Body of pancreas (tissue), 4 donors: ENCODE results near the gene RPN2. TPM values are rescaled to one million over a fixed set of nuclear protein-coding genes. Genes with fewer than 3 reads are reported as not detected.

ENCODE experiments used
- ATAC-seq: fragments of 150-250 bp; one replicate; pipeline ENCODE4 v1.9.1; 2016
- DNase-seq, 4 donors: peaks; one replicate each; pipeline ENCODE4 v3.0.0-alpha.2; 2019
- H3K27ac ChIP-seq, 4 donors: fragments of 200-600 bp; sonication (generic); 1 replicate in 3 of 4; 2 replicates in 1 of 4; pipeline versions ENCODE4 v1.5.1 to v1.6.1; 2016 to 2019; ENCODE audit warnings: mild to moderate bottlenecking in 1 of 4, mixed read lengths in 1 of 4, moderate library complexity in 1 of 4
- H3K27me3 ChIP-seq, 2 donors: fragments of 200-600 bp; sonication (generic); one replicate each; pipeline ENCODE4 v1.6.0; 2016; ENCODE audit warnings: mild to moderate bottlenecking in 1 of 2
- H3K36me3 ChIP-seq, 2 donors: fragments of 200-600 bp; sonication (generic); replicated peaks in 1 of 2; 2 replicates each; pipeline ENCODE4 v1.5.1; 2016; ENCODE audit warnings: low read depth in 2 of 2; ENCODE audit not compliant: insufficient read depth in 1 of 2
- H3K4me1 ChIP-seq: fragments of 200-600 bp; sonication (generic); one replicate; pipeline ENCODE4 v1.6.0; 2016
- H3K4me3 ChIP-seq, 2 donors: fragments of 200-600 bp; sonication (generic); 1 replicate in 1 of 2; 2 replicates in 1 of 2; pipeline ENCODE4 v1.5.1; 2016 to 2019
- H3K9me3 ChIP-seq, 3 donors: fragments of 200-600 bp; sonication (generic); 1 replicate in 2 of 3; 2 replicates in 1 of 3; pipeline ENCODE4 v1.5.1; 2016
- CTCF ChIP-seq, 7 experiments: fragments of 450-650 bp in 4 of 7; fragments of 200-600 bp in 3 of 7; sonication (generic) in 3 of 7; IDR thresholded peaks; one replicate each; pipeline ENCODE4 v1.5.1; 2016 to 2019; ENCODE audit warnings: antibody characterized with exemption in 7 of 7
- POLR2A ChIP-seq, 3 donors: fragments of 450-650 bp; IDR thresholded peaks; one replicate each; pipeline ENCODE4 v1.6.1; 2016; ENCODE audit warnings: antibody characterized with exemption in 3 of 3, mild to moderate bottlenecking in 2 of 3
- WGBS, 2 donors: methylation state at CpG; one replicate each; pipeline ENCODE4 v1.1.5; 2017; 5-methylcytosine and 5-hydroxymethylcytosine counted together
- intact Hi-C: fragments of 100-400 bp; cut with DNase I; formaldehyde crosslinking; loops from one replicate; pipeline ENCODE4 v1.15.1; 2023
- total RNA-seq, 2 donors: library from RNA; depleted of rRNA; stranded (reverse); fragments of >200 nt; gene quantifications; one replicate each; pipeline ENCODE4 v1.1.0, GENCODE V29; 2016

RPN2 gene
- total RNA-seq, 2 donors from 2014 or later = 70.0 to 111 TPM

GRCh38 chr20:37154684-37155298 lies 24.3 kb upstream of the RPN2 start:
- Histone ChIP-seq H3K4me1 (no peaks in the 10 kb centered on the region), H3K4me3 (no peak overlapping the region), H3K27me3 (no peaks in the 10 kb centered on the region), H3K27ac (no peak overlapping the region), H3K36me3 (no peaks in the 10 kb centered on the region), H3K9me3 (no peaks in the 10 kb centered on the region)
- DNase-seq = no peak
- WGBS, 2 donors = 94 to 95% methylated on average over 6 of the region's 6 CpGs
- no peak for ATAC-seq
- TF ChIP-seq CTCF (IDR thresholded peaks at IDR 0.05) (no peak), POLR2A (IDR thresholded peaks at IDR 0.05) (no peak)
- intact Hi-C loops = no loop called here

- H3K36me3 ChIP-seq = no peaks in the 10 kb centered on the region
- H3K27me3 ChIP-seq = no peaks in the 10 kb centered on the region
- no peak overlapping the region for H3K27ac ChIP-seq
- no peak overlapping the region for H3K4me3 ChIP-seq
- no peaks in the 10 kb centered on the region for H3K9me3 ChIP-seq
- no peaks in the 10 kb centered on the region for H3K4me1 ChIP-seq
- TF ChIP-seq POLR2A (IDR thresholded peaks at IDR 0.05) = no peak
- TF ChIP-seq CTCF (IDR thresholded peaks at IDR 0.05) = no peak
- ATAC-seq (no peak), DNase-seq (no peak)
- intact Hi-C loops = no loop called here
- 87 to 89% methylated on average over 9 of the region's 9 CpGs for WGBS, 2 donors
Observed at GRCh38 chr20:37155987-37156386, 23.1 kb upstream of the RPN2 start.

GRCh38 chr20:37158248-37158647 lies 20.9 kb upstream of the RPN2 start:
- ATAC-seq (no peak), DNase-seq (no peak)
- 91 to 94% methylated on average over 4 of the region's 4 CpGs for WGBS, 2 donors
- intact Hi-C loops = no loop called here
- Histone ChIP-seq H3K4me3 (no peak overlapping the region), H3K36me3 (no peaks in the 10 kb centered on the region), H3K4me1 (no peaks in the 10 kb centered on the region), H3K27ac (no peak overlapping the region), H3K27me3 (no peaks in the 10 kb centered on the region), H3K9me3 (no peaks in the 10 kb centered on the region)
- TF ChIP-seq POLR2A (IDR thresholded peaks at IDR 0.05) (no peak), CTCF (IDR thresholded peaks at IDR 0.05) (no peak)

- WGBS, 2 donors = 73 to 82% methylated on average over 4 to 10 of the region's 10 CpGs
- ATAC-seq = no peak
- Histone ChIP-seq H3K9me3 (no peaks in the 10 kb centered on the region), H3K4me1 (no peaks in the 10 kb centered on the region), H3K36me3 (no peaks in the 10 kb centered on the region), H3K4me3 (no peak overlapping the region), H3K27ac (no peak overlapping the region), H3K27me3 (no peaks in the 10 kb centered on the region)
- TF ChIP-seq CTCF (IDR thresholded peaks at IDR 0.05) (no peak), POLR2A (IDR thresholded peaks at IDR 0.05) (no peak)
- intact Hi-C loops = no loop called here
- no peak for DNase-seq
Observed at GRCh38 chr20:37160683-37161082, 18.4 kb upstream of the RPN2 start.

- Histone ChIP-seq H3K27ac (no peak overlapping the region), H3K9me3 (no peaks in the 10 kb centered on the region), H3K4me3 (no peak overlapping the region), H3K4me1 (no peaks in the 10 kb centered on the region), H3K27me3 (no peaks in the 10 kb centered on the region), H3K36me3 (no peaks in the 10 kb centered on the region)
- 74 to 78% methylated on average over 12 of the region's 12 CpGs for WGBS, 2 donors
- intact Hi-C loops = no loop called here
- no peak for TF ChIP-seq POLR2A (IDR thresholded peaks at IDR 0.05)
- TF ChIP-seq CTCF (IDR thresholded peaks at IDR 0.05) = no peak
- no peak for DNase-seq
- no peak for ATAC-seq
Observed at GRCh38 chr20:37161830-37162549, 17.1 kb upstream of the RPN2 start.
